Activated CD4-positive, alpha-beta memory T cell treated with anti-CD3 and anti-CD28 coated beads for 36 hours (primary cell): ENCODE results near the gene OSMR. TPM values are rescaled to one million over a fixed set of nuclear protein-coding genes. Genes with fewer than 3 reads are reported as not detected.

Experiments
- CTCF ChIA-PET: fragments of 350-600 bp; sonication (Branson Sonifier 250); formaldehyde crosslinking; loops from one replicate; lab custom pipeline; 2021; ENCODE audit warnings: antibody characterized with exemption, inconsistent platforms; lab: Charles Lee
- POLR2A ChIA-PET: fragments of 350-600 bp; sonication (Branson Sonifier 250); formaldehyde crosslinking; loops from one replicate; lab custom pipeline; 2021; ENCODE audit warnings: antibody characterized with exemption; lab: Charles Lee
- DNase-seq: peaks from one replicate; pipeline ENCODE4 v3.0.0-alpha.2; 2020
- H3K27ac Mint-ChIP-seq: one replicate; pipeline ENCODE4 v1.8.0; 2021; ENCODE audit warnings: mixed read lengths
- H3K27me3 Mint-ChIP-seq: one replicate; pipeline ENCODE4 v1.8.0; 2021; ENCODE audit warnings: mixed read lengths
- H3K36me3 Mint-ChIP-seq: one replicate; pipeline ENCODE4 v1.8.0; 2021; ENCODE audit warnings: mixed read lengths
- H3K4me1 Mint-ChIP-seq: one replicate; pipeline ENCODE4 v1.8.0; 2021; ENCODE audit warnings: low read depth, mixed read lengths
- H3K4me3 Mint-ChIP-seq: one replicate; pipeline ENCODE4 v1.8.0; 2021; ENCODE audit warnings: mild to moderate bottlenecking, mixed read lengths
- H3K9me3 Mint-ChIP-seq: one replicate; pipeline ENCODE4 v1.8.0; 2021; ENCODE audit warnings: mixed read lengths
- intact Hi-C: fragments of 100-400 bp; cut with micrococcal nuclease; formaldehyde crosslinking; loops from one replicate; pipeline ENCODE4 v1.15.1; 2023
- total RNA-seq, 2 experiments: library from RNA; stranded (reverse); gene quantifications; one replicate each; pipeline ENCODE4 v1.2.3, GENCODE V29; 2021

OSMR gene
- total RNA-seq, 2 experiments from 2014 or later = 0.10 TPM; not detected in 1

DNA sequence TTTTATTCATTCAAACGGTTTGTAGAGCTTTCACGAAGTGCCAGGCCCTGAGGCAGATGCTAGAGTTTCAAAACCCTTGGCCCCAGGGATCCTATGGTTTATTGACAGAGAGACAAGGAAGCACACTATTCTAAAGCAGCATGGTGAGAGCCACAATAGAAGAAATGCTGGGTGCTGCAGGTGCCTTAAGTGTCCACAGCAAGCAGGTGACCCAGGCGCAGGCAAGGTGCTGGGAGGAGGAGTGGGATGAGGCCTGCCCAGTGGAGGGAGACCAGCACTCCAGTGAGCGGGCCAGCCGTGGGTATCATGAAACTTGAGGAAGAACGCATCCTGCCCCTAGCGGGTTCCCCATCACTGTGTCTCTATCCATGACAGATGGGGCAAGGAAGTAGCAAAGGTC lies 71.0 kb downstream of the OSMR start:
- Mint-ChIP-seq H3K9me3 (no peaks in the 10 kb centered on the region), H3K27ac (no peak overlapping the region), H3K27me3 (peaks cover 4% of the 10 kb centered on the region), H3K4me3 (no peak overlapping the region), H3K4me1 (no peaks in the 10 kb centered on the region), H3K36me3 (no peaks in the 10 kb centered on the region)
- POLR2A ChIA-PET = no interaction called here
- DNase-seq = no peak
- CTCF ChIA-PET = no interaction called here
- intact Hi-C loops = no loop called here

DNA sequence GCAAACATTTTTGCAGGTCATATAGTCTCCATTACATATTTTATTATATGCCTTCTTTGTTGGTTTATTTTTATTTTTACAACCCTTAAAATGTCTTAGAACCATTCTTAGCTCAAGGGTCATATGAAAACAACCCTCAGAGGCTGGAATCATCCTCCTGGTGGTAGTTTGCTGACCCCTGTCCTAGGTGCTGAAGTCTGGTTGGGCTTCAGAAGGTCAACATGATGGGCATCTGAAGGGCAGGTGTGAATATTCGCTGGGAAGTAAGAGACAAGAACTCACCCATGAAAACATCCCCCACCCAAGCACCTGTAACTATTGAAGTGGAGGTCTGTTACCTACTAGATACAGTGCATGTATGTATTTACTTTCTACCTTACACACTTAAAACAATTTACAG lies 75.4 kb downstream of the OSMR start:
- Mint-ChIP-seq H3K27me3 (peaks cover 11% of the 10 kb centered on the region), H3K36me3 (no peaks in the 10 kb centered on the region), H3K9me3 (no peaks in the 10 kb centered on the region), H3K27ac (no peak overlapping the region), H3K4me3 (no peak overlapping the region), H3K4me1 (no peaks in the 10 kb centered on the region)
- DNase-seq = no peak
- CTCF ChIA-PET = interaction anchor here (0.7 to 6.0 kb wide), 14 partner anchors 9 to 538 kb away, joined by 3 to 74 read pairs (median 6); no protein-coding TSS in a partner anchor
- POLR2A ChIA-PET = no interaction called here
- intact Hi-C loops = no loop called here

GRCh38 chr5:38922199-38922598 lies 76.4 kb downstream of the OSMR start:
- peaks cover 17% of the 10 kb centered on the region for H3K27me3 Mint-ChIP-seq
- no peaks in the 10 kb centered on the region for H3K36me3 Mint-ChIP-seq
- intact Hi-C loops = loop anchor here (1.0 to 2.0 kb wide), 2 partner anchors 90 to 481 kb away; no protein-coding TSS in a partner anchor
- ChIA-PET CTCF (interaction anchor here (0.6 to 6.0 kb wide), 18 partner anchors 9 to 539 kb away, joined by 3 to 74 read pairs (median 6); no protein-coding TSS in a partner anchor), POLR2A (no interaction called here)
- no peak overlapping the region for H3K27ac Mint-ChIP-seq
- peak; percentile 72 for DNase-seq
- no peaks in the 10 kb centered on the region for H3K9me3 Mint-ChIP-seq
- no peaks in the 10 kb centered on the region for H3K4me1 Mint-ChIP-seq
- H3K4me3 Mint-ChIP-seq = no peak overlapping the region

DNA sequence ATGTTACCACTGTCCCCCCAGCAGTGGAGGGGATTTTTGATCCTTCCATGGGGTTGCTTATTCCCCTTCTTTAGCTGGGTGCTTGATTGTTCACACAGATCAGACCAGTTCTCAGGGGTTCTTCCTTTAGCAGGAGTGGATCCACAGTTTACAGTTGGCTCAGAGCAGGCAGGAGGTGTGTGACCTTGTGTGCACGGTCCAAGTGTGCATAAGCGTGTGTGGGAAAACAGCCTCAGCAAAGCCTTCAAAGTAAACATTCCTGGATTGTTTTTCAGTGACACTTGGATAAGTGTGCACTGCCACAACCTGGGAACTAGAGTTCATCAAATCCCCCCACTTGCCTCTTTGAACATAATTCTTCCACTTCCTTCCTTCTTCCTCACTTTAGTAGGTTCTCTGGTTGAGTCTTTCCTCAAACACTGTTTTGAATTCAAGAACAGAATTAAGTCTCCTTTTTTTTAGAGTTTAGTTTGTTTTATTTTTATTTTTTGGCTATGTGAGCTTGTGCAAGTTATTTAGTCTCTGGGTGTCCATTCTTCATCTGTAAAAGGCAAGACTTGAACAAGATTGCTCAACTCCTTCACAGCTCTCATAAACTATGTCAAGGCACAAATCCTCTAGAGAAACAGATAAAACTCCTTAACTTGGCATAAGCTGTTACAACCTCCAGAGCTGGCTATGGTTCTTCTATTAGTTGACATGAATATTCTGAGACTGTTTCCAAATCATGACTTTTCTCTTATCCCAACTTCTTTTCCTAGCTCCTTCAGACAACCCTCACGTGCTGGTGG lies 78.0 kb downstream of the OSMR start:
- H3K27me3 Mint-ChIP-seq = peaks cover 20% of the 10 kb centered on the region
- POLR2A ChIA-PET = no interaction called here

DNA sequence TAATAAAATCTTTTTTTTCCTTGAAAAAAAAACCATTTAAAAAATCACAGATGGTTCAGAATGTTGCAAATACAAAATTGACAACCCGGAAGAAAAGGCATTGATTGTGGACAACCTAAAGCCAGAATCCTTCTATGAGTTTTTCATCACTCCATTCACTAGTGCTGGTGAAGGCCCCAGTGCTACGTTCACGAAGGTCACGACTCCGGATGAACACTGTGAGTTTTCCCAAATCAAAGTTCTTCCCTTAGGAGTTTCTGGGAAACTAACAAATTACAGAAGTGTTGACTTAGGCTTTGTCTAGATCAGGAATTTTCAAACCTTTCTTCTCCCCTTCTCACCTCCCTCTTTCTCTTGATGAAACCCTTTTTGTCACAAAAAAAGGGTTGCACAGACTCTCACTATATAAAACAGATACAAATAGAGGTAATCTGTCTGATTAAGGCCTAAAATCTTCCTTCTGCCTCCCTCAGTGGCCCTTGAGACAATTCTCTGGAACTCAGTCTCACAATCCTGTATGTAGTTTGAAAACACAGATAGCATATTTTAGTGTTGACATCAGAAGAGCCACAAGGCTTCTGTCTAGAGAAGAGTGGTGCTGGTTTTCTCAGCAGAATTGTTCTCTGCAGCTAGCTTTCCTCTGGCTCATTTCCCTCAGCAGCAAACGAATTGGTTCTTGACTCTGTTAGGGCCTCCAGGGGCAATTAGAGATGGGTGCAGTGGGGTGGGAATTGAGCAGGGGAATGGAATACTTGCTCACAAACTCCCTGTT lies 79.5 kb downstream of the OSMR start:
- peaks cover 17% of the 10 kb centered on the region for H3K27me3 Mint-ChIP-seq
- DNase-seq = no peak
- POLR2A ChIA-PET = no interaction called here
- no peaks in the 10 kb centered on the region for H3K36me3 Mint-ChIP-seq
- H3K4me1 Mint-ChIP-seq = no peaks in the 10 kb centered on the region
- H3K4me3 Mint-ChIP-seq = no peak overlapping the region
- no peak overlapping the region for H3K27ac Mint-ChIP-seq
- H3K9me3 Mint-ChIP-seq = no peaks in the 10 kb centered on the region
- CTCF ChIA-PET = interaction anchor here (6.0 kb wide), 1 partner anchor 484 kb away, joined by 74 read pairs; no protein-coding TSS in a partner anchor
- intact Hi-C loops = no loop called here

More for the DNA sequence above, 78.0 kb downstream of the OSMR start:
- no peak for DNase-seq
- H3K4me3 Mint-ChIP-seq = no peak overlapping the region
- CTCF ChIA-PET = interaction anchor here (0.7 to 6.0 kb wide), 6 partner anchors 13 to 624 kb away, joined by 3 to 74 read pairs (median 6); no protein-coding TSS in a partner anchor
- intact Hi-C loops = loop anchor here (2.0 kb wide), 1 partner anchor 483 kb away; no protein-coding TSS in a partner anchor
- no peak overlapping the region for H3K27ac Mint-ChIP-seq
- no peaks in the 10 kb centered on the region for H3K36me3 Mint-ChIP-seq
- H3K4me1 Mint-ChIP-seq = no peaks in the 10 kb centered on the region
- H3K9me3 Mint-ChIP-seq = no peaks in the 10 kb centered on the region

GRCh38 chr5:38926121-38926520 lies 80.3 kb downstream of the OSMR start:
- ChIA-PET CTCF (no interaction called here), POLR2A (no interaction called here)
- H3K27ac Mint-ChIP-seq = no peak overlapping the region
- DNase-seq = no peak
- H3K4me1 Mint-ChIP-seq = no peaks in the 10 kb centered on the region
- no peaks in the 10 kb centered on the region for H3K9me3 Mint-ChIP-seq
- H3K36me3 Mint-ChIP-seq = no peaks in the 10 kb centered on the region
- intact Hi-C loops = no loop called here
- H3K4me3 Mint-ChIP-seq = no peak overlapping the region
- peaks cover 17% of the 10 kb centered on the region for H3K27me3 Mint-ChIP-seq

DNA sequence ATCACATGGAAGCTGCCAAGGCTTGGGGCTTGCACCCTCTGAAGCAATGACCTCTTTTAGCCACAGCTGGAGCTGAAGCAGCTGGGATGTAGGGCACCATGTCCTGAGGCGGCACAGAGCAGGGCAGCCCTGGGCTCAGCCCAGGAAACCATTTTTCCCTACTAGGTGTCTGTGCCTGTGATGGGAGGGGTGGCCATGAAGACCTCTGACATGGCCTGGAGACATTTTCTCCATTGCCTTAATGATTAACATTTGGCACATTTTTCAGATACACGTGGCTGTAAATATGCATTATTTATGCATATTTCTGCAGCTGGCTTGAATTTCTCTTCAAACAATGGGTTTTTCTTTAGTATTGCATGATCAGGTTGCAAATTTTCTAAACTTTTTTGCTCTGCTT lies 81.7 kb downstream of the OSMR start:
- no peaks in the 10 kb centered on the region for H3K9me3 Mint-ChIP-seq
- H3K27me3 Mint-ChIP-seq = peaks cover 15% of the 10 kb centered on the region
- CTCF ChIA-PET = no interaction called here
- intact Hi-C loops = no loop called here
- no peak overlapping the region for H3K4me3 Mint-ChIP-seq
- no peaks in the 10 kb centered on the region for H3K4me1 Mint-ChIP-seq
- H3K36me3 Mint-ChIP-seq = no peaks in the 10 kb centered on the region
- H3K27ac Mint-ChIP-seq = no peak overlapping the region
- POLR2A ChIA-PET = no interaction called here
- no peak for DNase-seq

DNA sequence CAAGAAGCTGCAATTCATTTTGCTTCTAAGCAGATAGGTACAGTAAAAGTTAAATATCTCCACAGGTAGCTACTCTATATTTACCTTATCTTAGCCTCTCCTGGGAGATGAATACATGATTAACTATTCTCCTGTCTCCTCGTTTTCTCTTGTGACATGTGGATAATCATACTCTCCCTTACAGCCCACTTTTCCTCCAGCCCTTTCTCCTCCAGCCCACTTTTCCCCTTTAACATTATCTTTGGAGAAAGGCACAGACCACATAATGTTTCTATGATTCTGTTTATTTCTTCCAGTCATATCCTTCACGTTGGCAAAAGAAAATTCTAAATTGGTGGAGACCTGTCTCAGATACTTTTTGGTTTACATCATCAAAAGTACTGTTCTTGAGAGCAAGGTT lies 84.0 kb downstream of the OSMR start:
- Mint-ChIP-seq H3K36me3 (no peaks in the 10 kb centered on the region), H3K9me3 (no peaks in the 10 kb centered on the region), H3K4me1 (no peaks in the 10 kb centered on the region), H3K4me3 (no peak overlapping the region), H3K27me3 (peaks cover 9% of the 10 kb centered on the region), H3K27ac (no peak overlapping the region)
- ChIA-PET CTCF (no interaction called here), POLR2A (no interaction called here)
- intact Hi-C loops = no loop called here
- no peak for DNase-seq

DNA sequence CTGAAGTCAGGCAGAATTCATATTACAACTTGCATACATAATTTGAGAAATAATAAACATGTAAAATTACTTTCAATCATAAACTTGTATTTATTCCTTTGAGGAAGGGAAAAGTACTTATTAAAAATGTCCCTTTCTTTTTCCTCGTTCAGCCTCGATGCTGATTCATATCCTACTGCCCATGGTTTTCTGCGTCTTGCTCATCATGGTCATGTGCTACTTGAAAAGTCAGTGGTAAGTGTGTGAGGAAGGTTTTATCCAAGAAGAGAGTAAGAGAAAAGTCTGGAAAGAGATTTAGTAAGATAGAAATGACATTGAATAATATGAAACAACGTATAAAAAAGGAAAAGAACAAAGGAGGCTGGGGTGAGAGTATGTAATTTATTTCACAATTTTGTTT lies 85.9 kb downstream of the OSMR start:
- DNase-seq = no peak
- ChIA-PET CTCF (interaction anchor here (2.3 kb wide), 1 partner anchor 10 kb away, joined by 13 read pairs; no protein-coding TSS in a partner anchor), POLR2A (no interaction called here)
- no peak overlapping the region for H3K4me3 Mint-ChIP-seq
- no peak overlapping the region for H3K27ac Mint-ChIP-seq
- peaks cover 3% of the 10 kb centered on the region for H3K36me3 Mint-ChIP-seq
- H3K27me3 Mint-ChIP-seq = peaks cover 7% of the 10 kb centered on the region
- no peaks in the 10 kb centered on the region for H3K9me3 Mint-ChIP-seq
- intact Hi-C loops = no loop called here
- H3K4me1 Mint-ChIP-seq = no peaks in the 10 kb centered on the region

- Mint-ChIP-seq H3K4me1 (no peaks in the 10 kb centered on the region), H3K4me3 (no peak overlapping the region), H3K27ac (no peak overlapping the region), H3K27me3 (peaks cover 2% of the 10 kb centered on the region), H3K9me3 (no peaks in the 10 kb centered on the region), H3K36me3 (peaks cover 11% of the 10 kb centered on the region)
- POLR2A ChIA-PET = no interaction called here
- no peak for DNase-seq
- CTCF ChIA-PET = interaction anchor here (1.5 to 2.3 kb wide), 2 partner anchors 11 kb away, joined by 6 to 13 read pairs; no protein-coding TSS in a partner anchor
- intact Hi-C loops = no loop called here
These were observed 87.1 kb downstream of the OSMR start for GRCh38 chr5:38932854-38933408.

- Mint-ChIP-seq H3K4me1 (no peaks in the 10 kb centered on the region), H3K27me3 (no peaks in the 10 kb centered on the region), H3K27ac (no peak overlapping the region), H3K9me3 (no peaks in the 10 kb centered on the region), H3K4me3 (no peak overlapping the region), H3K36me3 (peaks cover 13% of the 10 kb centered on the region)
- ChIA-PET CTCF (no interaction called here), POLR2A (no interaction called here)
- no peak for DNase-seq
- intact Hi-C loops = no loop called here
These were observed 89.6 kb downstream of the OSMR start for GRCh38 chr5:38935437-38935836.

DNA sequence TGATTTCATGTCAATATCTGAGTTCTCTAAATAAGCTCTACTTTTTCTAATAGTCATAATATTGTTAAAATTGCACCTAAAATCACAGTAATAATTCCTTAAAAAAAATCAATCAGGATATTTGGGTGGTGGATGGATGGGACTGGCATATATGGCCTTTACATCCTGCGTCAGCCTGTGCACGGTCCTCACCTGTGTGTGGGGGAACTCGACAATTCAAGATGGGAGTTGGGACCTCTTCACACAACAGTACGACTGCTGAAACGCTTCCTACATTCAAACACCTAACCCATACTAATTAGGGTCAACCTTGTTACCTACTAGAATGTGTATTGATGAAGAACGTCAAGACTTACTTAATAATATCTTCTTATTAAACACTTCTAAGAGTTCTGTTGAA lies 90.5 kb downstream of the OSMR start:
- no peak overlapping the region for H3K4me3 Mint-ChIP-seq
- intact Hi-C loops = no loop called here
- DNase-seq = no peak
- no peaks in the 10 kb centered on the region for H3K4me1 Mint-ChIP-seq
- H3K9me3 Mint-ChIP-seq = no peaks in the 10 kb centered on the region
- ChIA-PET POLR2A (no interaction called here), CTCF (interaction anchor here (1.1 kb wide), 1 partner anchor 13 kb away, joined by 5 read pairs; no protein-coding TSS in a partner anchor)
- no peaks in the 10 kb centered on the region for H3K27me3 Mint-ChIP-seq
- peaks cover 13% of the 10 kb centered on the region for H3K36me3 Mint-ChIP-seq
- no peak overlapping the region for H3K27ac Mint-ChIP-seq
